ENCODE results near the gene CPNE6.

CPNE6 gene

GRCh38 chr14:24055971-24056799, 15.2 kb upstream of the CPNE6 start:
- DNase-seq = peak; percentile 8

GRCh38 chr14:24056800-24057184, 14.6 kb upstream of the CPNE6 start:
- DNase-seq = no peak

- DNase-seq = peak; percentile 8
These were observed 14.1 kb upstream of the CPNE6 start for GRCh38 chr14:24057271-24057670.

GRCh38 chr14:24057867-24058259, 13.5 kb upstream of the CPNE6 start:
- peak; percentile 5 for DNase-seq

GRCh38 chr14:24058260-24058950, 13.0 kb upstream of the CPNE6 start:
- peak; percentile 82 for DNase-seq

- peak; percentile 6 for DNase-seq
These were observed 12.3 kb upstream of the CPNE6 start for GRCh38 chr14:24058951-24059475.

- DNase-seq = no peak
These were observed 11.4 kb upstream of the CPNE6 start for GRCh38 chr14:24059841-24060388.

GRCh38 chr14:24060443-24060842, 10.9 kb upstream of the CPNE6 start:
- no peak for DNase-seq

- DNase-seq = no peak
These were observed 10.1 kb upstream of the CPNE6 start for GRCh38 chr14:24060984-24061913.

- DNase-seq = no peak
These were observed 9.0 kb upstream of the CPNE6 start for GRCh38 chr14:24062216-24062980.

GRCh38 chr14:24063263-24063836, 8.0 kb upstream of the CPNE6 start:
- no peak for DNase-seq

- no peak for DNase-seq
These were observed 7.1 kb upstream of the CPNE6 start for GRCh38 chr14:24064091-24064795.

GRCh38 chr14:24064856-24065255, 6.5 kb upstream of the CPNE6 start:
- DNase-seq = no peak

GRCh38 chr14:24065408-24065807, 6.0 kb upstream of the CPNE6 start:
- DNase-seq = no peak

GRCh38 chr14:24066496-24067132, 4.7 kb upstream of the CPNE6 start:
- DNase-seq = no peak

GRCh38 chr14:24067133-24068082, 4.0 kb upstream of the CPNE6 start:
- DNase-seq = no peak

- DNase-seq = no peak
These were observed 2.5 kb upstream of the CPNE6 start for GRCh38 chr14:24068711-24069410.

GRCh38 chr14:24069411-24069735, 2.0 kb upstream of the CPNE6 start:
- DNase-seq = no peak

Data from 8988T (cell line).